ENCODE data around the gene PDCD4. TPM values are rescaled to one million over a fixed set of nuclear protein-coding genes. Genes with fewer than 3 reads are reported as not detected.

Gene PDCD4
- total and polyA plus RNA-seq, 3 donors from 2014 or later = 64.0 to 124 (median 71.1) TPM

- no peak overlapping the region for H3K4me3 ChIP-seq
- H3K9me3 ChIP-seq = no peaks in the 10 kb centered on the region
- peaks cover 43% of the 10 kb centered on the region for H3K4me1 ChIP-seq
- DNase-seq = no peak
- TF ChIP-seq CTCF (IDR thresholded peaks at IDR 0.05) (no peak), POLR2A (IDR thresholded peaks at IDR 0.05) (no peak)
- intact Hi-C loops (cut with DNase I; ENCODE audit: low total_unique reads) = no loop called here
- WGBS, 2 donors = 77 to 79% methylated on average over 8 of the region's 8 CpGs
- H3K27me3 ChIP-seq = no peaks in the 10 kb centered on the region
- H3K36me3 ChIP-seq (ENCODE audit: low read depth, missing control alignments) = no peaks in the 10 kb centered on the region
- H3K27ac ChIP-seq = no peak overlapping the region
Observed at GRCh38 chr10:110843796-110844616, 27.7 kb upstream of the PDCD4 start.

- Histone ChIP-seq H3K9me3 (no peaks in the 10 kb centered on the region), H3K27ac (no peak overlapping the region), H3K27me3 (no peaks in the 10 kb centered on the region), H3K36me3 (ENCODE audit: low read depth, missing control alignments) (no peaks in the 10 kb centered on the region), H3K4me3 (no peak overlapping the region), H3K4me1 (peaks cover 38% of the 10 kb centered on the region)
- WGBS, 2 donors = 87 to 88% methylated on average over 4 of the region's 4 CpGs
- no peak for DNase-seq
- intact Hi-C loops (cut with DNase I; ENCODE audit: low total_unique reads) = no loop called here
- TF ChIP-seq POLR2A (IDR thresholded peaks at IDR 0.05) = no peak
- no peak for TF ChIP-seq CTCF (IDR thresholded peaks at IDR 0.05)
Observed at GRCh38 chr10:110844617-110844881, 27.2 kb upstream of the PDCD4 start.

- no peak overlapping the region for H3K27ac ChIP-seq
- WGBS, 2 donors = 63 to 91% methylated on average over 1 to 2 of the region's 2 CpGs
- no peaks in the 10 kb centered on the region for H3K9me3 ChIP-seq
- TF ChIP-seq POLR2A (IDR thresholded peaks at IDR 0.05) (no peak), CTCF (IDR thresholded peaks at IDR 0.05) (no peak)
- H3K27me3 ChIP-seq = no peaks in the 10 kb centered on the region
- intact Hi-C loops (cut with DNase I; ENCODE audit: low total_unique reads) = no loop called here
- DNase-seq = no peak
- peaks cover 35% of the 10 kb centered on the region for H3K4me1 ChIP-seq
- H3K36me3 ChIP-seq (ENCODE audit: low read depth, missing control alignments) = no peaks in the 10 kb centered on the region
- H3K4me3 ChIP-seq = no peak overlapping the region
Observed at GRCh38 chr10:110845192-110845755, 26.5 kb upstream of the PDCD4 start.

GRCh38 chr10:110845756-110846620 is 25.7 kb upstream of the PDCD4 start:
- TF ChIP-seq POLR2A (IDR thresholded peaks at IDR 0.05) (no peak), CTCF (IDR thresholded peaks at IDR 0.05) (no peak)
- Histone ChIP-seq H3K36me3 (ENCODE audit: low read depth, missing control alignments) (no peaks in the 10 kb centered on the region), H3K27me3 (no peaks in the 10 kb centered on the region), H3K27ac (no peak overlapping the region), H3K4me1 (peaks cover 29% of the 10 kb centered on the region), H3K9me3 (no peaks in the 10 kb centered on the region), H3K4me3 (no peak overlapping the region)
- intact Hi-C loops (cut with DNase I; ENCODE audit: low total_unique reads) = no loop called here
- 70 to 78% methylated on average over 3 of the region's 3 CpGs for WGBS, 2 donors
- DNase-seq = no peak
